Measurements from ENCODE around the gene REXO1.
A peak's percentile ranks its signal among the peaks of the same experiment; 100 is the strongest.

Gene REXO1

GRCh38 chr19:1766800-1767352 is 81.4 kb downstream of the REXO1 start (continued):
- TF ChIP-seq OSR2 (tag by site-specific recombination; IDR thresholded peaks at IDR 0.05): peak; percentile 12; the same call in 1 of the 2 replicates
- peak; percentile 44; the same call in 1 of the 2 replicates for TF ChIP-seq GLIS2 (tag by site-specific recombination; IDR thresholded peaks at IDR 0.05)
- no peak for TF ChIP-seq KLF9 (tag by site-specific recombination; IDR thresholded peaks at IDR 0.05; ENCODE audit: low read depth)
- TF ChIP-seq ZNF600 (tag by site-specific recombination; IDR thresholded peaks at IDR 0.05): no peak
- TF ChIP-seq ZNF248 (tag by site-specific recombination; IDR thresholded peaks at IDR 0.05): no peak
- no peak for TF ChIP-seq MEIS1 (CRISPR knock-in tag; IDR thresholded peaks at IDR 0.05; ENCODE audit: borderline replicate concordance)
- TF ChIP-seq ATF2 (tag by site-specific recombination; IDR thresholded peaks at IDR 0.05; ENCODE audit: low read depth): no peak
- TF ChIP-seq ZNF768 (tag by site-specific recombination; IDR thresholded peaks at IDR 0.05): no peak
- TF ChIP-seq INSM2 (tag by site-specific recombination; IDR thresholded peaks at IDR 0.05): no peak
- no peak for TF ChIP-seq ZNF175 (tag by site-specific recombination; IDR thresholded peaks at IDR 0.05)
- no peak for TF ChIP-seq KLF7 (tag by site-specific recombination; IDR thresholded peaks at IDR 0.05; ENCODE audit: borderline replicate concordance)
- no peak for TF ChIP-seq PRDM10 (tag by site-specific recombination; IDR thresholded peaks at IDR 0.05)

GRCh38 chr19:1765904-1766799 is 82.1 kb downstream of the REXO1 start:
- CTCF ChIA-PET: interaction anchor here (0.6 to 6.3 kb wide), 15 partner anchors 7 to 220 kb away, joined by 3 to 68 read pairs (median 5); no protein-coding TSS in a partner anchor
- POLR2A ChIA-PET: interaction anchor here (0.6 kb wide), 1 partner anchor 73 kb away, joined by 3 read pairs; no protein-coding TSS in a partner anchor
- H3K4me1 ChIP-seq (ENCODE audit: control insufficient read depth, insufficient read depth, low read length): no peaks in the 10 kb centered on the region
- H3K9me3 ChIP-seq (ENCODE audit: control insufficient read depth, insufficient read depth, low read depth, low read length): no peaks in the 10 kb centered on the region
- no peaks in the 10 kb centered on the region for H3K36me3 ChIP-seq (ENCODE audit: control insufficient read depth in 2 of 2, insufficient read depth in 1 of 2, low read length in 2 of 2)
- H3K27ac ChIP-seq (ENCODE audit: extremely low read depth, low read depth, low read length): no peak overlapping the region
- H3K4me3 ChIP-seq (ENCODE audit: low read depth, low read length): no peak overlapping the region
- TF ChIP-seq ZNF391 (tag by site-specific recombination; IDR thresholded peaks at IDR 0.05; ENCODE audit: borderline replicate concordance, low read depth) (no peak), INSM2 (tag by site-specific recombination; IDR thresholded peaks at IDR 0.05) (no peak), MYNN (tag by site-specific recombination; IDR thresholded peaks at IDR 0.05; ENCODE audit: borderline replicate concordance) (no peak), ZNF629 (tag by site-specific recombination; IDR thresholded peaks at IDR 0.05) (no peak), ZNF335 (tag by site-specific recombination; conservative IDR thresholded peaks at IDR 0.05) (no peak), ZNF398 (tag by site-specific recombination; IDR thresholded peaks at IDR 0.05) (peak; percentile 88), WT1 (tag by site-specific recombination; IDR thresholded peaks at IDR 0.05) (0 out of 2 replicates have a peak, but pooled peaks have one; percentile 17), ZNF623 (tag by site-specific recombination; IDR thresholded peaks at IDR 0.05) (no peak), ZNF626 (tag by site-specific recombination; IDR thresholded peaks at IDR 0.05) (no peak), ZFHX2 (tag by site-specific recombination; conservative IDR thresholded peaks at IDR 0.05) (peak; percentile 23; the same call in 1 of the 2 replicates), ZNF561 (tag by site-specific recombination; IDR thresholded peaks at IDR 0.05; ENCODE audit: borderline replicate concordance) (no peak), ZNF366 (tag by site-specific recombination; conservative IDR thresholded peaks at IDR 0.05) (peak; percentile 88), ZFP69B (tag by site-specific recombination; IDR thresholded peaks at IDR 0.05) (peak; percentile 93), ZNF23 (tag by site-specific recombination; IDR thresholded peaks at IDR 0.05; ENCODE audit: borderline replicate concordance) (no peak)

Data from HEK293 (cell line).